GM15510 (cell line): ENCODE results near the gene DOCK4.

Source experiments
- POLR2A ChIP-seq: IDR thresholded peaks from 3 replicates; pipeline ENCODE4 v1.6.1; 2011; ENCODE audit warnings: borderline replicate concordance; ENCODE audit not compliant: insufficient read length; ENCODE audit errors: extremely low read depth

Gene DOCK4

DNA sequence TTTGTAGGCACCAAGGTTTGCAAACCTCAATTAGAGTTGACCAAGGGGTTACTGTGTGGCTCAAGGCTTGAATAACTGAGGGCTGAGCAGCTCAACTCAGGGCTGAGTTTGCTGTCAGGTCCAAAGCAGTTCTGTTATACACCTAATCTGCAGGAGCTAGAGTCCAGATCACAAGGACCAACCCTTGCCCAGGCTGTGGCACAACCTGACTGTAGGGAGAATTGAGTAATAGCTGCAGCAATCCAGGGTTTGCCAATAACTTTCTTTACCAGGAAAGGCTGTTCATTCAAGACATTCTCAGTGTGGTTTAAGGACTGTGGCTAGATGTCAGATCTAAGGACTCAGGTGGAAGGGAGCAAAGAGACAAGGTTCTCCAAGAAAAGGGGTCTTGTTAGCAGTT, 528.4 kb downstream of the DOCK4 start:
- no peak for TF ChIP-seq POLR2A

DNA sequence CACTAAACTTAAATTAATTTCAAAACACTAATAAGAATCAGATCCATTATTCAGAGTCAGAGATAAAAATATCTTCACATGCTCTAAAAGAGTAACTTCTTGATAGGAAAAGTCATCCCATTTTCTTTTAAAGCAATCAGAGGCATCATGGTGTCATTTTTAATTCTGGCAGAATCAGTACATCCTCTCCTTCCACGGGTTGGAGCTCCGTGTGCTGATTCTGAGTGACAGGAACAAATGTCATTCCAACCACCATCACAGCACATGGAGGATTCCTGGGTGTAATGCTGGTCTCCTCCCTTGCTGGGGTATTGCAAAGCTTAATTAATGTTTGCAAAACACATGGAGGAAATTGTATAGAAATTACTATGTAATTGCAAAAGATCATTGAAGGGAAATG, 529.4 kb downstream of the DOCK4 start:
- no peak for TF ChIP-seq POLR2A
